ENCODE results near the gene RASGEF1C. TPM values are rescaled to one million over a fixed set of nuclear protein-coding genes. Genes with fewer than 3 reads are reported as not detected.

RASGEF1C gene
- total RNA-seq, 2 experiments from 2014 or later = not detected

GRCh38 chr5:180133060-180133459 is 76.0 kb downstream of the RASGEF1C start:
- Mint-ChIP-seq H3K27ac (no peak overlapping the region), H3K4me3 (no peak overlapping the region), H3K36me3 (ENCODE audit: low read depth) (no peaks in the 10 kb centered on the region), H3K9me3 (no peaks in the 10 kb centered on the region), H3K27me3 (no peaks in the 10 kb centered on the region), H3K4me1 (ENCODE audit: low read depth) (no peaks in the 10 kb centered on the region)
- intact Hi-C loops (cut with DNase I, micrococcal nuclease) = no loop called here
- TF ChIP-seq CTCF (IDR thresholded peaks at IDR 0.05) = no peak
- ATAC-seq (ENCODE audit: poor library complexity) (no peak), DNase-seq (no peak)
- Histone ChIP-seq H3K4me1 (ENCODE audit: insufficient read depth, low read length) (peaks cover 4% of the 10 kb centered on the region), H3K9me3 (ENCODE audit: control insufficient read depth in 1 of 2, insufficient read depth in 1 of 2, low read length in 2 of 2) (peaks cover 0 to 10% of the 10 kb centered on the region in 2 experiments), H3K27ac (ENCODE audit: low read depth in 1 of 2, low read length in 2 of 2) (no peak overlapping the region), H3K4me3 (ENCODE audit: low read length) (no peak overlapping the region), H3K27me3 (ENCODE audit: control insufficient read depth in 1 of 2, insufficient read depth in 2 of 2, low read length in 2 of 2) (no peaks in the 10 kb centered on the region), H3K36me3 (ENCODE audit: insufficient read depth, low read length) (no peaks in the 10 kb centered on the region)
- ChIA-PET POLR2A (no interaction called here), CTCF (interaction anchor here (1.6 kb wide), 1 partner anchor 196 kb away, joined by 5 read pairs; no protein-coding TSS in a partner anchor)

- H3K27me3 Mint-ChIP-seq = peaks cover 8% of the 10 kb centered on the region
- H3K4me1 ChIP-seq (ENCODE audit: insufficient read depth, low read length) = peaks cover 7% of the 10 kb centered on the region
- H3K27me3 ChIP-seq (ENCODE audit: control insufficient read depth in 1 of 2, insufficient read depth in 2 of 2, low read length in 2 of 2) = peaks cover 0 to 4% of the 10 kb centered on the region in 2 experiments
- H3K9me3 ChIP-seq (ENCODE audit: control insufficient read depth in 1 of 2, insufficient read depth in 1 of 2, low read length in 2 of 2) = no peaks in the 10 kb centered on the region
- no peak overlapping the region for H3K27ac Mint-ChIP-seq
- no peaks in the 10 kb centered on the region for H3K36me3 Mint-ChIP-seq (ENCODE audit: low read depth)
- DNase-seq (peak in 1 of 14 experiments; percentile 23), ATAC-seq (ENCODE audit: poor library complexity) (no peak)
- ChIA-PET CTCF (interaction anchor here (0.6 kb wide), 1 partner anchor 9 kb away, joined by 4 read pairs; no protein-coding TSS in a partner anchor), POLR2A (no interaction called here)
- H3K4me3 ChIP-seq (ENCODE audit: low read length) = no peak overlapping the region
- intact Hi-C loops (cut with DNase I, micrococcal nuclease) = no loop called here
- TF ChIP-seq CTCF (IDR thresholded peaks at IDR 0.05) = no peak
- no peaks in the 10 kb centered on the region for H3K4me1 Mint-ChIP-seq (ENCODE audit: low read depth)
- H3K27ac ChIP-seq (ENCODE audit: low read depth in 1 of 2, low read length in 2 of 2) = no peak overlapping the region
- no peaks in the 10 kb centered on the region for H3K9me3 Mint-ChIP-seq
- H3K4me3 Mint-ChIP-seq = no peak overlapping the region
- H3K36me3 ChIP-seq (ENCODE audit: insufficient read depth, low read length) = no peaks in the 10 kb centered on the region
Observed at GRCh38 chr5:180130876-180131740, 77.9 kb downstream of the RASGEF1C start.

GRCh38 chr5:180130291-180130869 is 78.6 kb downstream of the RASGEF1C start:
- Histone ChIP-seq H3K27ac (ENCODE audit: low read depth in 1 of 2, low read length in 2 of 2) (no peak overlapping the region), H3K4me1 (ENCODE audit: insufficient read depth, low read length) (peaks cover 6% of the 10 kb centered on the region), H3K36me3 (ENCODE audit: insufficient read depth, low read length) (no peaks in the 10 kb centered on the region), H3K27me3 (ENCODE audit: control insufficient read depth in 1 of 2, insufficient read depth in 2 of 2, low read length in 2 of 2) (peaks cover 0 to 4% of the 10 kb centered on the region in 2 experiments), H3K9me3 (ENCODE audit: control insufficient read depth in 1 of 2, insufficient read depth in 1 of 2, low read length in 2 of 2) (no peaks in the 10 kb centered on the region), H3K4me3 (ENCODE audit: low read length) (no peak overlapping the region)
- H3K36me3 Mint-ChIP-seq (ENCODE audit: low read depth) = no peaks in the 10 kb centered on the region
- no peak overlapping the region for H3K27ac Mint-ChIP-seq
- POLR2A ChIA-PET = no interaction called here
- H3K27me3 Mint-ChIP-seq = peaks cover 12% of the 10 kb centered on the region
- CTCF ChIA-PET = no interaction called here
- H3K4me3 Mint-ChIP-seq = no peak overlapping the region
- intact Hi-C loops (cut with DNase I, micrococcal nuclease) = no loop called here
- ATAC-seq (ENCODE audit: poor library complexity) (no peak), DNase-seq (peak in 1 of 14 experiments; percentile 19)
- no peaks in the 10 kb centered on the region for H3K9me3 Mint-ChIP-seq
- H3K4me1 Mint-ChIP-seq (ENCODE audit: low read depth) = no peaks in the 10 kb centered on the region
- no peak for TF ChIP-seq CTCF (IDR thresholded peaks at IDR 0.05)
